ENCODE measurements around the gene SLC44A1. TPM values are rescaled to one million over a fixed set of nuclear protein-coding genes. Genes with fewer than 3 reads are reported as not detected.
"Not testable (repeated sequence)": the region's sequence is repeated elsewhere in the genome, so short reads cannot be mapped to it uniquely, and the experiment has no call there.

Gene SLC44A1
- polyA plus RNA-seq, 3 donors: 6.9 to 52.1 (median 46.5) TPM

DNA sequence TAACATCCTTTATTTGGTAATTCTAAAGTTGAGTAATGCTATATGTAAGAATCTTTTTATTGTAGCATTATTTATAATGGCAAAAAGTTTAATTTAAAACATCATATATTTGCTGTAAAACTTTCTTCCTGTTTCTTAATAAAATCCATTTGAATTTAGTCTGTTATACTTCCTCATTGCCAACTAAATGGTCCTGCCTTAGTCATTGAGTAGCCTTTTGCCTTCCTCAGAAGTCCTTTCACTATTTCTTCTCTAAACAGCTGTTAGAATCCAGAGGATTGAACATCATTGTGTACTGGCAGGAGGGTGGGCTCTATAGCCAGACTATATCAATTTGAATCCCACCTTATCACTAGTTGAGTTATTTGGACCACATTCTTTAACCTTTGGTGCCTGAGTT is 11.0 kb downstream of the SLC44A1 start:
- peaks cover 100% of the 10 kb centered on the region for H3K79me2 ChIP-seq (ENCODE audit: insufficient read depth, low read length)
- H3K9me3 ChIP-seq (replicated peaks in 1 of 2; ENCODE audit: control insufficient read depth in 1 of 2, insufficient read depth in 1 of 2, low read length in 2 of 2): no peaks in the 10 kb centered on the region
- H3K9ac ChIP-seq (ENCODE audit: insufficient read depth, low read length, poor library complexity, severe bottlenecking): no peak overlapping the region
- Mint-ChIP-seq H3K4me1 (peaks cover 48% of the 10 kb centered on the region), H3K27me3 (ENCODE audit: low read depth in 3 of 3) (no peaks in the 10 kb centered on the region), H3K27ac (peak overlapping the region in 4 of 7 donors; percentile 13 to 74 (median 26)), H3K4me3 (no peak overlapping the region), H3K36me3 (peaks cover 3 to 5% of the 10 kb centered on the region in 2 donors), H3K9me3 (no peaks in the 10 kb centered on the region)
- intact Hi-C loops (cut with micrococcal nuclease): no loop called here
- no peak overlapping the region for H2AFZ ChIP-seq (ENCODE audit: insufficient read depth, low read depth, low read length, poor library complexity, severe bottlenecking)
- H3K27me3 ChIP-seq (ENCODE audit: control insufficient read depth in 2 of 2, insufficient read depth in 2 of 2, low read length in 2 of 2): no peaks in the 10 kb centered on the region
- no peak overlapping the region for H3K4me2 ChIP-seq (replicated peaks; ENCODE audit: extremely low read depth, low read length, poor library complexity, severe bottlenecking)
- peak; percentile 42 to 74 (median 66) for DNase-seq
- H3K27ac ChIP-seq (ENCODE audit: low read depth in 1 of 2, low read length in 2 of 2): peak overlapping the region in 1 of 2 donors; percentile 10
- H3K4me3 ChIP-seq (replicated peaks in 1 of 3; ENCODE audit: low read depth in 2 of 3, low read length in 3 of 3): no peak overlapping the region
- H3K4me1 ChIP-seq (ENCODE audit: control insufficient read depth in 1 of 2, insufficient read depth in 2 of 2, low read length in 2 of 2): peaks cover 8 to 15% of the 10 kb centered on the region in 2 donors
- TF ChIP-seq, protein P1, sequence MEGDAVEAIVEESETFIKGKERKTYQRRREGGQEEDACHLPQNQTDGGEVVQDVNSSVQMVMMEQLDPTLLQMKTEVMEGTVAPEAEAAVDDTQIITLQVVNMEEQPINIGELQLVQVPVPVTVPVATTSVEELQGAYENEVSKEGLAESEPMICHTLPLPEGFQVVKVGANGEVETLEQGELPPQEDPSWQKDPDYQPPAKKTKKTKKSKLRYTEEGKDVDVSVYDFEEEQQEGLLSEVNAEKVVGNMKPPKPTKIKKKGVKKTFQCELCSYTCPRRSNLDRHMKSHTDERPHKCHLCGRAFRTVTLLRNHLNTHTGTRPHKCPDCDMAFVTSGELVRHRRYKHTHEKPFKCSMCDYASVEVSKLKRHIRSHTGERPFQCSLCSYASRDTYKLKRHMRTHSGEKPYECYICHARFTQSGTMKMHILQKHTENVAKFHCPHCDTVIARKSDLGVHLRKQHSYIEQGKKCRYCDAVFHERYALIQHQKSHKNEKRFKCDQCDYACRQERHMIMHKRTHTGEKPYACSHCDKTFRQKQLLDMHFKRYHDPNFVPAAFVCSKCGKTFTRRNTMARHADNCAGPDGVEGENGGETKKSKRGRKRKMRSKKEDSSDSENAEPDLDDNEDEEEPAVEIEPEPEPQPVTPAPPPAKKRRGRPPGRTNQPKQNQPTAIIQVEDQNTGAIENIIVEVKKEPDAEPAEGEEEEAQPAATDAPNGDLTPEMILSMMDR (IDR thresholded peaks at IDR 0.05): no peak
- H4K20me1 ChIP-seq (ENCODE audit: insufficient read depth, low read length): no peaks in the 10 kb centered on the region
- H3K36me3 ChIP-seq (replicated peaks in 1 of 2; ENCODE audit: control insufficient read depth in 1 of 2, insufficient read depth in 2 of 2, low read length in 2 of 2): no peaks in the 10 kb centered on the region

DNA sequence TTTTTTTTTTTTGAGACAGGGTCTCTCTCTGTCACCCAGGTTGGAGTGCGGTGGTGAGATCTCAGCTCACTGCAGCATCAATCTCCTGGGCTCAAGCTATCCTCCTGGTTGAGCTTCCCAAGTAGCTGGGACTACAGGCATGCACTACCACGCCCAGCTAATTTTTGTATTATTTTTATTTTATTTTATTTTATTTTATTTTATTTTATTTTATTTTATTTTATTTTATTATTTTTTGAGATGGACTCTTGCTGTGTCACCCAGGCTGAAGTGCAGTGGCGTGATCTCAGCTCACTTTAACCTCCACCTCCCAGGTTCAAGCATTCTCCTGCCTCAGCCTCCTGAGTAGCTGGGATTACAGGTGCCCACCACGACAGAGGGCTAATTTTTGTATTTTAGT is 12.1 kb downstream of the SLC44A1 start:
- DNase-seq; H3K36me3 ChIP-seq (replicated peaks in 1 of 2; ENCODE audit: control insufficient read depth in 1 of 2, insufficient read depth in 2 of 2, low read length in 2 of 2); H3K4me3 Mint-ChIP-seq; H4K20me1 ChIP-seq (ENCODE audit: insufficient read depth, low read length); H3K27me3 ChIP-seq (ENCODE audit: control insufficient read depth in 2 of 2, insufficient read depth in 2 of 2, low read length in 2 of 2); H3K27me3 Mint-ChIP-seq (ENCODE audit: low read depth in 3 of 3); H3K27ac Mint-ChIP-seq; H3K9me3 ChIP-seq (replicated peaks in 1 of 2; ENCODE audit: control insufficient read depth in 1 of 2, insufficient read depth in 1 of 2, low read length in 2 of 2); H3K4me2 ChIP-seq (replicated peaks; ENCODE audit: extremely low read depth, low read length, poor library complexity, severe bottlenecking); H3K9me3 Mint-ChIP-seq; H3K4me3 ChIP-seq (replicated peaks in 1 of 3; ENCODE audit: low read depth in 2 of 3, low read length in 3 of 3); H3K36me3 Mint-ChIP-seq; intact Hi-C loops (cut with micrococcal nuclease); H3K9ac ChIP-seq (ENCODE audit: insufficient read depth, low read length, poor library complexity, severe bottlenecking); H3K27ac ChIP-seq (ENCODE audit: low read depth in 1 of 2, low read length in 2 of 2); H2AFZ ChIP-seq (ENCODE audit: insufficient read depth, low read depth, low read length, poor library complexity, severe bottlenecking): not testable (repeated sequence)
- Histone ChIP-seq H3K4me1 (ENCODE audit: control insufficient read depth in 1 of 2, insufficient read depth in 2 of 2, low read length in 2 of 2) (peaks cover 8 to 15% of the 10 kb centered on the region in 2 donors), H3K79me2 (ENCODE audit: insufficient read depth, low read length) (peaks cover 100% of the 10 kb centered on the region)
- WGBS (ENCODE audit: insufficient coverage): 100% methylated on average over 1 of the region's 4 CpGs
- H3K4me1 Mint-ChIP-seq: peaks cover 44% of the 10 kb centered on the region
